Peyer's patch (tissue), 4 donors: ENCODE measurements around the gene IFIT1B. TPM values are rescaled to one million over a fixed set of nuclear protein-coding genes. Genes with fewer than 3 reads are reported as not detected.

ENCODE experiments used
- DNase-seq, 3 donors: peaks; one replicate each; pipeline ENCODE4 v3.0.0-alpha.2; 2017 to 2019
- H3K27ac ChIP-seq, 4 donors: fragments of 200-600 bp; sonication (generic); one replicate each; pipeline ENCODE4 v1.5.1; 2016 to 2019
- H3K27me3 ChIP-seq, 2 donors: fragments of 200-600 bp; sonication (generic); one replicate each; pipeline ENCODE4 v1.5.1; 2019
- H3K36me3 ChIP-seq, 3 donors: fragments of 200-600 bp; sonication (generic); one replicate each; pipeline ENCODE4 v1.5.1; 2016 to 2019
- H3K4me1 ChIP-seq, 4 donors: fragments of 200-600 bp; sonication (generic); one replicate each; pipeline ENCODE4 v1.5.1; 2016 to 2019
- H3K4me3 ChIP-seq, 4 donors: fragments of 200-600 bp; sonication (generic); 1 replicate in 3 of 4; 2 replicates in 1 of 4; pipeline ENCODE4 v1.5.1; 2016 to 2019; ENCODE audit warnings: mild to moderate bottlenecking in 1 of 4
- H3K9me3 ChIP-seq, 4 donors: fragments of 200-600 bp; sonication (generic); one replicate each; pipeline ENCODE4 v1.5.1; 2016 to 2019; ENCODE audit warnings: mild to moderate bottlenecking in 1 of 4
- CTCF ChIP-seq, 6 experiments: fragments of 450-650 bp in 4 of 6; fragments of 200-600 bp in 2 of 6; sonication (generic) in 1 of 6; IDR thresholded peaks; one replicate each; pipeline ENCODE4 v1.5.1; 2017 to 2019; ENCODE audit warnings: antibody characterized with exemption in 6 of 6, mild to moderate bottlenecking in 3 of 6, moderate library complexity in 1 of 6
- POLR2A ChIP-seq, 2 donors: fragments of 450-650 bp; IDR thresholded peaks; one replicate each; pipeline ENCODE4 v1.5.1; 2017; ENCODE audit warnings: antibody characterized with exemption in 2 of 2, mild to moderate bottlenecking in 2 of 2, moderate library complexity in 2 of 2
- total RNA-seq, 4 donors: library from RNA; depleted of rRNA; stranded (reverse); fragments of >200 nt; gene quantifications; one replicate each; pipeline ENCODE4 v1.1.0, GENCODE V29; 2016

The IFIT1B gene
- total RNA-seq, 4 donors from 2014 or later = not detected

- H3K4me1 ChIP-seq = peaks cover 0 to 28% (median 0%) of the 10 kb centered on the region in 4 donors
- H3K27ac ChIP-seq = peak overlapping the region; percentile 27 to 89 (median 72)
- H3K9me3 ChIP-seq = no peaks in the 10 kb centered on the region
- peak overlapping the region in 1 of 4 donors; percentile 4 for H3K4me3 ChIP-seq
- no peaks in the 10 kb centered on the region for H3K36me3 ChIP-seq
- peak; percentile 33 to 84 (median 50) for DNase-seq
- H3K27me3 ChIP-seq = no peaks in the 10 kb centered on the region
- no peak for TF ChIP-seq CTCF (IDR thresholded peaks at IDR 0.05)
- TF ChIP-seq POLR2A (IDR thresholded peaks at IDR 0.05) = no peak
Observed at GRCh38 chr10:89373916-89374711, 3.7 kb upstream of the IFIT1B start.

- Histone ChIP-seq H3K27ac (peak overlapping the region; percentile 27 to 89 (median 72)), H3K27me3 (no peaks in the 10 kb centered on the region), H3K4me1 (peaks cover 0 to 25% (median 0%) of the 10 kb centered on the region in 4 donors), H3K36me3 (no peaks in the 10 kb centered on the region), H3K9me3 (no peaks in the 10 kb centered on the region), H3K4me3 (no peak overlapping the region)
- no peak for TF ChIP-seq CTCF (IDR thresholded peaks at IDR 0.05)
- no peak for TF ChIP-seq POLR2A (IDR thresholded peaks at IDR 0.05)
- DNase-seq = no peak
Observed at GRCh38 chr10:89374713-89375141, 3.1 kb upstream of the IFIT1B start.

- Histone ChIP-seq H3K36me3 (no peaks in the 10 kb centered on the region), H3K4me1 (peaks cover 0 to 12% (median 0%) of the 10 kb centered on the region in 4 donors), H3K27me3 (no peaks in the 10 kb centered on the region), H3K4me3 (no peak overlapping the region), H3K9me3 (no peaks in the 10 kb centered on the region), H3K27ac (no peak overlapping the region)
- no peak for TF ChIP-seq POLR2A (IDR thresholded peaks at IDR 0.05)
- TF ChIP-seq CTCF (IDR thresholded peaks at IDR 0.05) = no peak
- DNase-seq = no peak
Observed at GRCh38 chr10:89379103-89379502, 1.2 kb downstream of the IFIT1B start.

- no peaks in the 10 kb centered on the region for H3K4me1 ChIP-seq
- H3K27ac ChIP-seq = no peak overlapping the region
- H3K9me3 ChIP-seq = no peaks in the 10 kb centered on the region
- no peaks in the 10 kb centered on the region for H3K27me3 ChIP-seq
- H3K36me3 ChIP-seq = no peaks in the 10 kb centered on the region
- DNase-seq = no peak
- H3K4me3 ChIP-seq = no peak overlapping the region
- TF ChIP-seq POLR2A (IDR thresholded peaks at IDR 0.05) (no peak), CTCF (IDR thresholded peaks at IDR 0.05) (no peak)
Observed at GRCh38 chr10:89382757-89383156, 4.9 kb downstream of the IFIT1B start.

- no peak for TF ChIP-seq POLR2A (IDR thresholded peaks at IDR 0.05)
- no peak for TF ChIP-seq CTCF (IDR thresholded peaks at IDR 0.05)
- DNase-seq = no peak
- Histone ChIP-seq H3K9me3 (no peaks in the 10 kb centered on the region), H3K4me3 (no peak overlapping the region), H3K36me3 (no peaks in the 10 kb centered on the region), H3K27me3 (no peaks in the 10 kb centered on the region), H3K27ac (no peak overlapping the region), H3K4me1 (no peaks in the 10 kb centered on the region)
Observed at GRCh38 chr10:89384474-89385340, 6.9 kb downstream of the IFIT1B start.
